Nucleus accumbens (tissue), 56 donors: ENCODE data around the gene SWAP70.
"Not testable (repeated sequence)": the region's sequence is repeated elsewhere in the genome, so short reads cannot be mapped to it uniquely, and the experiment has no call there.

Source experiments
- DNase-seq, 56 donors: peaks; one replicate each; lab custom pipeline; 2025; lab: John Stamatoyannopoulos, UW

The SWAP70 gene

GRCh38 chr11:9663699-9664275 is at the start of gene SWAP70:
Gene SWAP70, plus strand, starts transcription at chr11:9664077. Its CDS starts 103 bp downstream, at chr11:9664180.
- peak in 53 of 56 donors; percentile 11 to 88 (median 62) for DNase-seq

GRCh38 chr11:9615031-9615451 is 48.8 kb upstream of the SWAP70 start:
- peak in 1 of 56 donors; percentile 3 for DNase-seq

- DNase-seq, result no peak
These were observed 47.7 kb upstream of the SWAP70 start for GRCh38 chr11:9616042-9616675.

GRCh38 chr11:9616858-9617257 is 47.0 kb upstream of the SWAP70 start:
- no peak for DNase-seq

- DNase-seq, result no peak
These were observed 45.9 kb upstream of the SWAP70 start for GRCh38 chr11:9617940-9618339.

GRCh38 chr11:9619004-9619403 is 44.9 kb upstream of the SWAP70 start:
- no peak for DNase-seq

GRCh38 chr11:9619971-9620370 is 43.9 kb upstream of the SWAP70 start:
- no peak for DNase-seq

- DNase-seq, result not testable (repeated sequence)
These were observed 41.5 kb upstream of the SWAP70 start for GRCh38 chr11:9622353-9622752.

- DNase-seq, result not testable (repeated sequence)
These were observed 40.8 kb upstream of the SWAP70 start for GRCh38 chr11:9623053-9623452.

GRCh38 chr11:9624448-9624847 is 39.4 kb upstream of the SWAP70 start:
- DNase-seq, result no peak

GRCh38 chr11:9625162-9625561 is 38.7 kb upstream of the SWAP70 start:
- no peak for DNase-seq

GRCh38 chr11:9625728-9626127 is 38.1 kb upstream of the SWAP70 start:
- no peak for DNase-seq

GRCh38 chr11:9626496-9627394 is 37.1 kb upstream of the SWAP70 start:
- DNase-seq, result no peak

GRCh38 chr11:9629064-9629463 is 34.8 kb upstream of the SWAP70 start:
- DNase-seq, result no peak

GRCh38 chr11:9633679-9634078 is 30.2 kb upstream of the SWAP70 start:
- DNase-seq, result no peak

- no peak for DNase-seq
These were observed 27.2 kb upstream of the SWAP70 start for GRCh38 chr11:9636691-9637090.

- DNase-seq, result no peak
These were observed 24.8 kb upstream of the SWAP70 start for GRCh38 chr11:9639099-9639498.

GRCh38 chr11:9639985-9640384 is 23.9 kb upstream of the SWAP70 start:
- DNase-seq, result no peak

- DNase-seq, result no peak
These were observed 21.0 kb upstream of the SWAP70 start for GRCh38 chr11:9642894-9643293.

- DNase-seq, result no peak
These were observed 20.1 kb upstream of the SWAP70 start for GRCh38 chr11:9643751-9644150.

- DNase-seq, result no peak
These were observed 18.0 kb upstream of the SWAP70 start for GRCh38 chr11:9645881-9646280.
